Adrenal gland (tissue), 5 donors: ENCODE results near the gene GAS2L2.

ENCODE experiments used
- CTCF ChIP-seq, 6 experiments: fragments of 450-650 bp in 4 of 6; fragments of 200-600 bp in 2 of 6; sonication (generic) in 1 of 6; IDR thresholded peaks; 1 replicate in 5 of 6; 2 replicates in 1 of 6; pipeline versions ENCODE4 v1.5.1 to v1.8.0; 2016 to 2021; ENCODE audit warnings: antibody characterized with exemption in 6 of 6, mild to moderate bottlenecking in 2 of 6, moderate library complexity in 1 of 6
- POLR2A ChIP-seq, 2 donors: fragments of 450-650 bp; IDR thresholded peaks; one replicate each; pipeline ENCODE4 v1.6.1; 2017; ENCODE audit warnings: antibody characterized with exemption in 2 of 2, mild to moderate bottlenecking in 2 of 2, moderate library complexity in 1 of 2
- donor health status: DM: no; HTN: no; CAD: no.

DNA sequence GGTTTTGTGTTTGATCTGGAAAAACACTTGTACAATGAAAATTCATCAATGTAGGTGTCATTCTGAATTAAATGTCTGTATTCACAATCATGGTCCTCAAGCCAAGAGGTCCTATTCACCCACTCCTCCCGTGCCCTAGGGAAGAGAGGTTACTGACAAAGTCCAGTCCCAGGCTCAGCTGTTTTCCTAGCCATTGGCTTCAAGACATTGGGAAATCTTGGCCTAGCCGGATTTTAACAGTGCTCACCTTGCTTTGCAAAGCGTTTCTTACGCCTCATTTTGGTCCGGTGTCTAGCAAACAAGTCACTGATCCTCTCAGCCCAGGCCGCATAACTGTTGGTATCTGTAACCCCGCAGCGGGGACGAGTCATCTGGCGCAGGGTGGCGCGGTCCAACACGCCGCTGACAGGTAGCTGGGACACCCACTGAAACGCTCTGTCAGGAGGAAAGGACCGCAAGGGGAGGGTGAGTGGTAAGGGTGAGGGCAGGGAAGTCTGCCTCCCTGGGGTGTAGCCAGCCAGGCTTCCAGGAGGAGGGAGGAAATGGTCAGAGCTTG lies 25.7 kb upstream of the GAS2L2 start:
- no peak for TF ChIP-seq CTCF (IDR thresholded peaks at IDR 0.05)
- TF ChIP-seq POLR2A (IDR thresholded peaks at IDR 0.05), result no peak
